ENCODE data around the gene MTAP. TPM values are rescaled to one million over a fixed set of nuclear protein-coding genes. Genes with fewer than 3 reads are reported as not detected.

MTAP gene
- total RNA-seq, 2 experiments from 2014 or later, result 59.6 to 77.0 TPM

- intact Hi-C loops (cut with DNase I, micrococcal nuclease), result no loop called here
- peaks cover 5% of the 10 kb centered on the region for H3K9me3 Mint-ChIP-seq (ENCODE audit: low read depth)
- no peaks in the 10 kb centered on the region for H3K27me3 Mint-ChIP-seq
- H3K4me3 Mint-ChIP-seq, result no peak overlapping the region
- CTCF ChIA-PET, result interaction anchor here (0.9 to 1.2 kb wide), 2 partner anchors 37 to 192 kb away, joined by 3 to 4 read pairs; partner anchors contain the start of gene CDKN2B
- POLR2A ChIA-PET, result no interaction called here
- no peak for ATAC-seq
- H3K27ac Mint-ChIP-seq, result no peak overlapping the region
- DNase-seq, result no peak
- peaks cover 61% of the 10 kb centered on the region for H3K36me3 Mint-ChIP-seq (ENCODE audit: low read depth)
- H3K4me1 Mint-ChIP-seq, result peaks cover 36% of the 10 kb centered on the region
Observed at GRCh38 chr9:21817176-21817575, 14.7 kb downstream of the MTAP start.

- Mint-ChIP-seq H3K9me3 (ENCODE audit: low read depth) (peaks cover 5% of the 10 kb centered on the region), H3K4me1 (peaks cover 28% of the 10 kb centered on the region), H3K27ac (no peak overlapping the region), H3K4me3 (no peak overlapping the region), H3K27me3 (no peaks in the 10 kb centered on the region), H3K36me3 (ENCODE audit: low read depth) (peaks cover 81% of the 10 kb centered on the region)
- no peak for ATAC-seq
- intact Hi-C loops (cut with DNase I, micrococcal nuclease), result no loop called here
- DNase-seq, result no peak
- CTCF ChIA-PET, result interaction anchor here (0.7 to 1.2 kb wide), 2 partner anchors 12 to 294 kb away, joined by 3 to 4 read pairs; no protein-coding TSS in a partner anchor
- POLR2A ChIA-PET, result no interaction called here
Observed at GRCh38 chr9:21825637-21826036, 23.2 kb downstream of the MTAP start.

- intact Hi-C loops (cut with DNase I, micrococcal nuclease), result no loop called here
- no peaks in the 10 kb centered on the region for H3K9me3 Mint-ChIP-seq (ENCODE audit: low read depth)
- ChIA-PET CTCF (interaction anchor here (0.6 kb wide), 1 partner anchor 11 kb away, joined by 3 read pairs; no protein-coding TSS in a partner anchor), POLR2A (no interaction called here)
- DNase-seq, result no peak
- no peak overlapping the region for H3K4me3 Mint-ChIP-seq
- H3K27me3 Mint-ChIP-seq, result no peaks in the 10 kb centered on the region
- H3K4me1 Mint-ChIP-seq, result peaks cover 49% of the 10 kb centered on the region
- H3K27ac Mint-ChIP-seq, result peak overlapping the region; percentile 42
- ATAC-seq, result peak; percentile 22
- H3K36me3 Mint-ChIP-seq (ENCODE audit: low read depth), result peaks cover 83% of the 10 kb centered on the region
Observed at GRCh38 chr9:21828853-21829410, 26.5 kb downstream of the MTAP start.

- no peak overlapping the region for H3K4me3 Mint-ChIP-seq
- ChIA-PET CTCF (interaction anchor here (0.8 to 0.9 kb wide), 2 partner anchors 17 to 18 kb away, joined by 3 to 4 read pairs; no protein-coding TSS in a partner anchor), POLR2A (no interaction called here)
- no peaks in the 10 kb centered on the region for H3K27me3 Mint-ChIP-seq
- H3K36me3 Mint-ChIP-seq (ENCODE audit: low read depth), result peaks cover 79% of the 10 kb centered on the region
- intact Hi-C loops (cut with DNase I, micrococcal nuclease), result loop anchor here (2.0 to 5.0 kb wide), 3 partner anchors 20 to 407 kb away; no protein-coding TSS in a partner anchor
- H3K4me1 Mint-ChIP-seq, result peaks cover 50% of the 10 kb centered on the region
- H3K9me3 Mint-ChIP-seq (ENCODE audit: low read depth), result no peaks in the 10 kb centered on the region
- DNase-seq (peak; percentile 37), ATAC-seq (peak; percentile 21)
- H3K27ac Mint-ChIP-seq, result no peak overlapping the region
Observed at GRCh38 chr9:21830589-21830988, 28.2 kb downstream of the MTAP start.

- peak overlapping the region; percentile 83 for H3K27ac Mint-ChIP-seq
- ChIA-PET CTCF (interaction anchor here (0.7 to 1.3 kb wide), 4 partner anchors 18 to 177 kb away, joined by 3 to 5 read pairs (median 4); partner anchors contain the start of gene CDKN2B), POLR2A (interaction anchor here (0.7 kb wide), 1 partner anchor 16 kb away, joined by 4 read pairs; no protein-coding TSS in a partner anchor)
- no peaks in the 10 kb centered on the region for H3K27me3 Mint-ChIP-seq
- DNase-seq, result peak; percentile 77
- peak; percentile 91 for ATAC-seq
- peaks cover 81% of the 10 kb centered on the region for H3K36me3 Mint-ChIP-seq (ENCODE audit: low read depth)
- peaks cover 63% of the 10 kb centered on the region for H3K4me1 Mint-ChIP-seq
- no peaks in the 10 kb centered on the region for H3K9me3 Mint-ChIP-seq (ENCODE audit: low read depth)
- intact Hi-C loops (cut with DNase I, micrococcal nuclease), result loop anchor here (1.0 to 5.0 kb wide), 5 partner anchors 21 to 405 kb away; no protein-coding TSS in a partner anchor
- H3K4me3 Mint-ChIP-seq, result no peak overlapping the region
Observed at GRCh38 chr9:21831841-21832509, 29.5 kb downstream of the MTAP start.

- intact Hi-C loops (cut with DNase I, micrococcal nuclease), result loop anchor here (2.0 to 5.0 kb wide), 3 partner anchors 20 to 404 kb away; no protein-coding TSS in a partner anchor
- POLR2A ChIA-PET, result no interaction called here
- Mint-ChIP-seq H3K4me3 (no peak overlapping the region), H3K36me3 (ENCODE audit: low read depth) (peaks cover 84% of the 10 kb centered on the region), H3K9me3 (ENCODE audit: low read depth) (no peaks in the 10 kb centered on the region), H3K4me1 (peaks cover 69% of the 10 kb centered on the region), H3K27me3 (no peaks in the 10 kb centered on the region), H3K27ac (peak overlapping the region; percentile 83)
- DNase-seq (no peak), ATAC-seq (no peak)
- CTCF ChIA-PET, result interaction anchor here (0.8 to 2.1 kb wide), 4 partner anchors 21 to 178 kb away, joined by 3 to 5 read pairs (median 4); partner anchors contain the start of gene CDKN2B
Observed at GRCh38 chr9:21833090-21833801, 30.8 kb downstream of the MTAP start.

- H3K36me3 Mint-ChIP-seq (ENCODE audit: low read depth), result peaks cover 90% of the 10 kb centered on the region
- POLR2A ChIA-PET, result no interaction called here
- no peak overlapping the region for H3K4me3 Mint-ChIP-seq
- no peak overlapping the region for H3K27ac Mint-ChIP-seq
- CTCF ChIA-PET, result interaction anchor here (0.6 to 2.1 kb wide), 2 partner anchors 14 to 173 kb away, joined by 3 to 5 read pairs; no protein-coding TSS in a partner anchor
- H3K9me3 Mint-ChIP-seq (ENCODE audit: low read depth), result peaks cover 2% of the 10 kb centered on the region
- ATAC-seq, result no peak
- no peak for DNase-seq
- H3K27me3 Mint-ChIP-seq, result no peaks in the 10 kb centered on the region
- H3K4me1 Mint-ChIP-seq, result peaks cover 57% of the 10 kb centered on the region
- intact Hi-C loops (cut with DNase I, micrococcal nuclease), result no loop called here
Observed at GRCh38 chr9:21835121-21835520, 32.7 kb downstream of the MTAP start.

- peaks cover 92% of the 10 kb centered on the region for H3K36me3 Mint-ChIP-seq (ENCODE audit: low read depth)
- H3K27me3 Mint-ChIP-seq, result no peaks in the 10 kb centered on the region
- CTCF ChIA-PET, result no interaction called here
- peak; percentile 27 for DNase-seq
- peak; percentile 61 for ATAC-seq
- H3K9me3 Mint-ChIP-seq (ENCODE audit: low read depth), result peaks cover 8% of the 10 kb centered on the region
- peaks cover 42% of the 10 kb centered on the region for H3K4me1 Mint-ChIP-seq
- POLR2A ChIA-PET, result no interaction called here
- H3K27ac Mint-ChIP-seq, result no peak overlapping the region
- no peak overlapping the region for H3K4me3 Mint-ChIP-seq
- intact Hi-C loops (cut with DNase I, micrococcal nuclease), result no loop called here
Observed at GRCh38 chr9:21836437-21837161, 34.2 kb downstream of the MTAP start.

- Mint-ChIP-seq H3K27me3 (no peaks in the 10 kb centered on the region), H3K27ac (no peak overlapping the region), H3K4me3 (no peak overlapping the region), H3K36me3 (ENCODE audit: low read depth) (peaks cover 92% of the 10 kb centered on the region), H3K9me3 (ENCODE audit: low read depth) (peaks cover 8% of the 10 kb centered on the region), H3K4me1 (peaks cover 33% of the 10 kb centered on the region)
- no peak for DNase-seq
- CTCF ChIA-PET, result interaction anchor here (0.6 kb wide), 1 partner anchor 144 kb away, joined by 4 read pairs; no protein-coding TSS in a partner anchor
- intact Hi-C loops (cut with DNase I, micrococcal nuclease), result no loop called here
- POLR2A ChIA-PET, result no interaction called here
- ATAC-seq, result no peak
Observed at GRCh38 chr9:21837501-21837900, 35.1 kb downstream of the MTAP start.

GRCh38 chr9:21840647-21841046 lies 38.2 kb downstream of the MTAP start:
- no peak for ATAC-seq
- H3K27me3 Mint-ChIP-seq, result no peaks in the 10 kb centered on the region
- no peak for DNase-seq
- CTCF ChIA-PET, result no interaction called here
- intact Hi-C loops (cut with DNase I, micrococcal nuclease), result no loop called here
- POLR2A ChIA-PET, result no interaction called here
- H3K4me3 Mint-ChIP-seq, result no peak overlapping the region
- H3K4me1 Mint-ChIP-seq, result peaks cover 18% of the 10 kb centered on the region
- no peak overlapping the region for H3K27ac Mint-ChIP-seq
- H3K36me3 Mint-ChIP-seq (ENCODE audit: low read depth), result peaks cover 90% of the 10 kb centered on the region
- peaks cover 18% of the 10 kb centered on the region for H3K9me3 Mint-ChIP-seq (ENCODE audit: low read depth)

- POLR2A ChIA-PET, result no interaction called here
- Mint-ChIP-seq H3K27ac (no peak overlapping the region), H3K27me3 (no peaks in the 10 kb centered on the region), H3K4me1 (peaks cover 13% of the 10 kb centered on the region), H3K36me3 (ENCODE audit: low read depth) (peaks cover 91% of the 10 kb centered on the region), H3K9me3 (ENCODE audit: low read depth) (peaks cover 23% of the 10 kb centered on the region), H3K4me3 (no peak overlapping the region)
- intact Hi-C loops (cut with DNase I, micrococcal nuclease), result no loop called here
- CTCF ChIA-PET, result no interaction called here
- DNase-seq (no peak), ATAC-seq (no peak)
Observed at GRCh38 chr9:21841133-21841532, 38.7 kb downstream of the MTAP start.

Measured in activated CD4-positive, alpha-beta T cell treated with anti-CD3 and anti-CD28 coated beads for 36 hours (primary cell).